ENCODE data around the gene ANKDD1B. TPM values are rescaled to one million over a fixed set of nuclear protein-coding genes. Genes with fewer than 3 reads are reported as not detected.

The ANKDD1B gene
- total and polyA plus RNA-seq, 9 of the 15 experiments (the other 6 are each of a cell fraction or from before 2014, with no cell fraction given): 0.04 to 0.29 (median 0.18) TPM; not detected in 1

- no peaks in the 10 kb centered on the region for H3K9me1 ChIP-seq (ENCODE audit: control insufficient read depth, insufficient read depth, low read length)
- ATAC-seq (no peak), DNase-seq (ENCODE audit: extremely low read depth in 1 of 4, low spot score in 3 of 4) (no peak), FAIRE-seq (no peak)
- H3K9me3 ChIP-seq (replicated peaks; ENCODE audit: control insufficient read depth, insufficient read depth, low read depth, low read length): no peaks in the 10 kb centered on the region
- in situ Hi-C loops (cut with MboI): no loop called here
- no TSS peak for BruUV-seq (replicated peaks)
- WGBS (ENCODE audit: insufficient coverage, low coverage, missing lambda C conversion rate): 60% methylated on average over 5 of the region's 5 CpGs
- no peak overlapping the region for H2AFZ ChIP-seq (ENCODE audit: low read depth, low read length)
- intact Hi-C loops (cut with micrococcal nuclease): loop anchor here (5.0 kb wide), 2 partner anchors 49 to 106 kb away; partner anchors contain the start of genes CERT1 and POLK
- no peak overlapping the region for H3K27ac ChIP-seq (ENCODE audit: extremely low read depth, low read depth, low read length)
- no peaks in the 10 kb centered on the region for H3K36me3 ChIP-seq (ENCODE audit: control insufficient read depth, insufficient read depth, low read length)
- H3K9ac ChIP-seq (ENCODE audit: insufficient read depth in 1 of 2, low read depth in 2 of 2, low read length in 2 of 2): no peak overlapping the region
- no peak overlapping the region for H3K4me3 ChIP-seq
- no peaks in the 10 kb centered on the region for H3K27me3 ChIP-seq (ENCODE audit: control insufficient read depth in 2 of 2, insufficient read depth in 2 of 2, low read length in 2 of 2)
- H3K79me2 ChIP-seq (ENCODE audit: control insufficient read depth, insufficient read depth, low read length): no peaks in the 10 kb centered on the region
- ChIA-PET CTCF (ENCODE audit: low intra/inter-chr PET ratio) (no interaction called here), POLR2A (interaction anchor here (0.9 kb wide), 2 partner anchors 12 to 15 kb away, joined by 3 read pairs; no protein-coding TSS in a partner anchor)
- TF ChIP-seq LARP7 (IDR thresholded peaks at IDR 0.05): 0 out of 2 replicates have a peak, but pooled peaks have one; percentile 50
- no peak for TF ChIP-seq MTA2 (IDR thresholded peaks at IDR 0.05; ENCODE audit: low read depth)
- 0 out of 4 replicates have a peak, but pooled peaks of 1 of the 2 experiments have one; percentile 24 for TF ChIP-seq MLLT1 (IDR thresholded peaks at IDR 0.05)
- TF ChIP-seq ARID2 (IDR thresholded peaks at IDR 0.05): 0 out of 2 replicates have a peak, but pooled peaks have one; percentile 12
- TF ChIP-seq NCOA4 (IDR thresholded peaks at IDR 0.05; ENCODE audit: partially characterized antibody): peak; percentile 20
- no peak for TF ChIP-seq SRSF7 (optimal IDR thresholded peaks at IDR 0.05; ENCODE audit: low read depth, low read length)
- peak; percentile 53 for TF ChIP-seq ZNF512 (tag; IDR thresholded peaks at IDR 0.05)
- TF ChIP-seq ZNF274 (IDR thresholded peaks at IDR 0.05; ENCODE audit: borderline replicate concordance, low read depth, low read length): no peak
- H3K4me1 ChIP-seq (replicated peaks in 1 of 2; ENCODE audit: control insufficient read depth in 2 of 2, insufficient read depth in 2 of 2, low read length in 2 of 2): peaks cover 13 to 47% of the 10 kb centered on the region in 2 experiments
- no peak overlapping the region for H3K4me2 ChIP-seq (ENCODE audit: insufficient read depth, low read length)
- no peaks in the 10 kb centered on the region for H4K20me1 ChIP-seq (replicated peaks; ENCODE audit: control insufficient read depth, insufficient read depth, low read length)
Measured at GRCh38 chr5:75617736-75618352, 6.6 kb downstream of the ANKDD1B start.

Data from K562 (cell line).